GM18499 (cell line): ENCODE measurements around the gene SRMS.
"Not testable (repeated sequence)": the region's sequence is repeated elsewhere in the genome, so short reads cannot be mapped to it uniquely, and the experiment has no call there.

Experiments
- ATAC-seq: cut with Tn5 transposase; IDR thresholded peaks from one replicate; pipeline ENCODE4 v1.9.1; 2021; ENCODE audit warnings: moderate number of reproducible peaks; ENCODE audit not compliant: insufficient read depth, unreplicated experiment

SRMS gene

GRCh38 chr20:63529861-63530787 is 17.4 kb downstream of the SRMS start:
- no peak for ATAC-seq

- no peak for ATAC-seq
These were observed 18.2 kb downstream of the SRMS start for GRCh38 chr20:63529180-63529860.

- no peak for ATAC-seq
These were observed 20.4 kb downstream of the SRMS start for GRCh38 chr20:63527184-63527583.

GRCh38 chr20:63525971-63526370 is 21.6 kb downstream of the SRMS start:
- no peak for ATAC-seq

GRCh38 chr20:63525185-63525584 is 22.4 kb downstream of the SRMS start:
- no peak for ATAC-seq

GRCh38 chr20:63522981-63523611 is 24.5 kb downstream of the SRMS start:
- ATAC-seq, result no peak

GRCh38 chr20:63522091-63522868 is 25.3 kb downstream of the SRMS start:
- no peak for ATAC-seq

GRCh38 chr20:63521602-63522001 is 25.9 kb downstream of the SRMS start:
- ATAC-seq, result no peak

GRCh38 chr20:63520934-63521601 is 26.5 kb downstream of the SRMS start:
- no peak for ATAC-seq

GRCh38 chr20:63520504-63520933 is 27.0 kb downstream of the SRMS start, which contains the start of gene PPDPF:
PPDPF (plus strand) TSS chr20:63520765; CDS start chr20:63521309, 544 bp downstream.
- ATAC-seq, result no peak

- no peak for ATAC-seq
These were observed 27.7 kb downstream of the SRMS start for GRCh38 chr20:63519668-63520503.

- no peak for ATAC-seq
These were observed 28.4 kb downstream of the SRMS start for GRCh38 chr20:63518946-63519667.

GRCh38 chr20:63518351-63518861 is 29.1 kb downstream of the SRMS start:
- no peak for ATAC-seq

- ATAC-seq, result no peak
These were observed 29.9 kb downstream of the SRMS start for GRCh38 chr20:63517376-63518309.

GRCh38 chr20:63514520-63514919 is 33.0 kb downstream of the SRMS start:
- ATAC-seq, result not testable (repeated sequence)

- ATAC-seq, result no peak
These were observed 34.3 kb downstream of the SRMS start for GRCh38 chr20:63513207-63513606.

GRCh38 chr20:63509088-63509564 is 38.4 kb downstream of the SRMS start:
- ATAC-seq, result no peak
